Measurements from ENCODE around the gene RXRA.

Gene RXRA

DNA sequence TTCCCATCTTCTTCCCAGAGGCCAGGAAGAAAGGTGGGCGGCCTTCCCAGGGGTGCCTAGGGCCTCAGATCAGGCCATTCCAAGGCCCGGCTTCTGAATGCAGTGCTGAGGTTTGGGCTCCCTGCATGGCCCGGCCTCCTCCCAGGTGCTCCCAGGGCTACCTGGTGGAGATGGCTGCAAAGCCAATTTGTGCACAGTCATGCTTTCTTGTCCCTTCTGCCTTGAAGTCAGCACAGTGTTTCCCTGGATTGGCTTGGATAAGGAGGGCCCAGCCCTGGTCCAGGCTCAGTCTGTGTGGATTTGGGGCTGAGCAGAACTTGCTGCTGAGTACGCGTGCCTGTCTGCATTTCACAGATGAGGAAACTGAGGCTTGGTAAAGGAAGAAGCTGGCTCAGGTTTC, 72.5 kb downstream of the RXRA start:
- TF ChIP-seq, protein P1, sequence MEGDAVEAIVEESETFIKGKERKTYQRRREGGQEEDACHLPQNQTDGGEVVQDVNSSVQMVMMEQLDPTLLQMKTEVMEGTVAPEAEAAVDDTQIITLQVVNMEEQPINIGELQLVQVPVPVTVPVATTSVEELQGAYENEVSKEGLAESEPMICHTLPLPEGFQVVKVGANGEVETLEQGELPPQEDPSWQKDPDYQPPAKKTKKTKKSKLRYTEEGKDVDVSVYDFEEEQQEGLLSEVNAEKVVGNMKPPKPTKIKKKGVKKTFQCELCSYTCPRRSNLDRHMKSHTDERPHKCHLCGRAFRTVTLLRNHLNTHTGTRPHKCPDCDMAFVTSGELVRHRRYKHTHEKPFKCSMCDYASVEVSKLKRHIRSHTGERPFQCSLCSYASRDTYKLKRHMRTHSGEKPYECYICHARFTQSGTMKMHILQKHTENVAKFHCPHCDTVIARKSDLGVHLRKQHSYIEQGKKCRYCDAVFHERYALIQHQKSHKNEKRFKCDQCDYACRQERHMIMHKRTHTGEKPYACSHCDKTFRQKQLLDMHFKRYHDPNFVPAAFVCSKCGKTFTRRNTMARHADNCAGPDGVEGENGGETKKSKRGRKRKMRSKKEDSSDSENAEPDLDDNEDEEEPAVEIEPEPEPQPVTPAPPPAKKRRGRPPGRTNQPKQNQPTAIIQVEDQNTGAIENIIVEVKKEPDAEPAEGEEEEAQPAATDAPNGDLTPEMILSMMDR (conservative IDR thresholded peaks at IDR 0.05; ENCODE audit: control insufficient read depth, insufficient read depth, low read depth, low read length): no peak
- no peak overlapping the region for H3K4me3 ChIP-seq (ENCODE audit: control insufficient read depth, low read depth, low read length)
- DNase-seq (ENCODE audit: low read depth): no peak

DNA sequence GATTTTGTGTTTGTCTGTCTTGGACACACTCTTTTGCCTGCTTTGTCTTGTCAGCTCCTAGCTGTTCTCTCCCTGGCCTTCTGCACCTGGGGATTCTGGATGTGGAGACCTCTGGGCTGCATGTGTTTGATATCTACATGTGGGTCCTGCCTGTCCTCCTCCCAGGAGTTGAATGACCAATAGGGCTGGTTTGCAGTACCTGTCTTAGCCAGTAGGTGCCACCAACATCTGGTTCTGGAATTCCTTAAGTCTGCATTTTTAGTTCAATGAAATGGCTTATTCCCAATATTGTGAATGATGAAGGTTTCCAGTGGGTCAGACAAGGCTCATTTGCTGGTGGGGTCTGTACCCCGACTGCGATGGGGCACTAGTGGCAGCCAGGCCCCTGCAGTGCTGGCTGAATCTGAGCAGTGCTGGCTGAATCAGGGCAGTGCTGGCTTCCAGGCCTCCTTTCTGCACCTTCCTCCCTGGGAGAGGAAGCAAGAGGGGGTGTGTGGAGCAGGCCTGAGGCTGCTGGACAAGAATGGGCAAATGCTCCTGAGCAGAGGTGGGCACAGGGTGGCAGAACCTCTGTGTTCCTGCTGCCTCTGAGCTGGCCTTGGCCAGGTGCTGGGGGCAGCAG, 73.3 kb downstream of the RXRA start:
- TF ChIP-seq, protein P1 (conservative IDR thresholded peaks at IDR 0.05; ENCODE audit: control insufficient read depth, insufficient read depth, low read depth, low read length): peak; percentile 74
- peak; percentile 65 for DNase-seq (ENCODE audit: low read depth)
- H3K4me3 ChIP-seq (ENCODE audit: control insufficient read depth, low read depth, low read length): no peak overlapping the region

DNA sequence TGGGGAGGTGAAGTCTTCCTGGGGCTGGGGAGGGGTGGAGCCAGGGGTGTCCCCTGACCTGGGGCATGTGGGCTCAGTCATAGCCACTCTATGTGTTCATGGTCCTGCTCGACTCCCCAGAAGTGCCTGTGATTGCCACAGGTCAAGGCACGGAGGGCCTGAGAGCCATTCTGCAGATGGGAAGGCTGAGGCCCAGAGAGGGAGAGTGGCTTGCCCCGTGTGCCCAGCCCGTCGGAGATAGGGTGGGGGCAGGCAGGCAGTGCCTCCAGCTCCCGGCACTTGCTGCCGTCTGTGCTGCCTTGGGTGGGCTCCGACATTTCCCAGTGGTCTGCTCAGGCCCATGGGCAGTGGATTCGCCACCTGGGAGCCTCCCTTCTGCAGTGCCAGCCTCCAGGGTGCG, 74.0 kb downstream of the RXRA start:
- no peak for DNase-seq (ENCODE audit: low read depth)
- TF ChIP-seq, protein P1 (conservative IDR thresholded peaks at IDR 0.05; ENCODE audit: control insufficient read depth, insufficient read depth, low read depth, low read length): no peak
- no peak overlapping the region for H3K4me3 ChIP-seq (ENCODE audit: control insufficient read depth, low read depth, low read length)

DNA sequence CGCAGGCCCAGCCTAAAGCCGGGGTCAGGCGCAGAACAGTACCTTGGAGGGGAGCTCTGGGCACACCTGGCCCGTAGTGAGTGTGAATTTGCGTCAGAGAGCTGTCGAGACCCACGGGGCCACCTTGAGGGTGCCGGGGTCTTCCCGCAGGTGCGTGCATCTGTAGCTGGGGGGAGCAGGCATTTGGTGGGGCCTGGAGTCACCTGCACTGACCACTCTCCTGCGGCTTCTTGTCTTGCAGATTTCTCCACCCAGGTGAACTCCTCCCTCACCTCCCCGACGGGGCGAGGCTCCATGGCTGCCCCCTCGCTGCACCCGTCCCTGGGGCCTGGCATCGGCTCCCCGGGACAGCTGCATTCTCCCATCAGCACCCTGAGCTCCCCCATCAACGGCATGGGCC, 75.1 kb downstream of the RXRA start:
- TF ChIP-seq, protein P1 (conservative IDR thresholded peaks at IDR 0.05; ENCODE audit: control insufficient read depth, insufficient read depth, low read depth, low read length): no peak
- no peak overlapping the region for H3K4me3 ChIP-seq (ENCODE audit: control insufficient read depth, low read depth, low read length)
- DNase-seq (ENCODE audit: low read depth): no peak

DNA sequence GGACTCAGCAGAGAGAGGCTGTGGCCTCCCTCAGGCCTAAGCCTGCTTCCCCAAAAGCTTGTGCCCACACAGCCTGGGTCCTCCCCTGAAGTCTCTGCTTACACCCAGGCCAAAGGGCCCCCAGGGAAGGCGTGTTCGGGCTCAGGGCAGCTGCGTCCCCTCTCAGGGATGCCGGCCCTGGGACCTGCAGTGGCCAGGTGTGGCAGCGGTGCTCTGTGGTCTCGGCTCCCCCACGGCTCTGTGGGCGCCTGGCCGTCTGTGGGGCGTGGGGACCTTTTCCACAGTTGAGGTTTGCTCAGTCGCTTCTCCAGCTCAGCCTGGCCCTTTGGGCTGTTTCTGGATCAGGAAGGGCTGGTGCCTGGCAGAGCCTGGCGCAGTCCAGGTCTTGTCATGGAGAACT, 75.9 kb downstream of the RXRA start:
- no peak overlapping the region for H3K4me3 ChIP-seq (ENCODE audit: control insufficient read depth, low read depth, low read length)
- DNase-seq (ENCODE audit: low read depth): no peak
- TF ChIP-seq, protein P1 (conservative IDR thresholded peaks at IDR 0.05; ENCODE audit: control insufficient read depth, insufficient read depth, low read depth, low read length): no peak

DNA sequence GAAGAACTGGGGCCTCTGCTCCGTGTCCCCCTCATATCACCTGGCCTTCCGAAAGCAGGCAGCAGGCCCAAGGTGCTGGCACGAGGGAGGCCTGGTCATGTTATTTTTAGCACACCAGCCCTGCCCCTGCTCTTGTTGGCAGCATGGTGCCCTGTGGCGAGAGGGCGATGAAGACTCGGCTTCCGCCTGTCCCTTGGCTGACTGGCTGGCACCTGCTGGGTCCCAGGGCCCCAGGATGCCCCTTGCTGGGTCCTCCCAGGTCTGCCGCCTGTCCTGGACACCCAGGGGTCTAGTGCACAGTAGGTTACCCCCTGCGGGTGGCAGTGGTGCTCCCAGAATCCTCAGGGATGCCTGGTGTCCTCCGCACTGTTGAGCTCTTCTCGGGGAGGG, 77.0 kb downstream of the RXRA start:
- DNase-seq (ENCODE audit: low read depth): no peak
- TF ChIP-seq, protein P1 (conservative IDR thresholded peaks at IDR 0.05; ENCODE audit: control insufficient read depth, insufficient read depth, low read depth, low read length): no peak
- no peak overlapping the region for H3K4me3 ChIP-seq (ENCODE audit: control insufficient read depth, low read depth, low read length)
